ENCODE results near the gene RDX. TPM values are rescaled to one million over a fixed set of nuclear protein-coding genes. Genes with fewer than 3 reads are reported as not detected.

RDX gene
- total RNA-seq, 1 experiment from 2014 or later: 9.0 TPM

DNA sequence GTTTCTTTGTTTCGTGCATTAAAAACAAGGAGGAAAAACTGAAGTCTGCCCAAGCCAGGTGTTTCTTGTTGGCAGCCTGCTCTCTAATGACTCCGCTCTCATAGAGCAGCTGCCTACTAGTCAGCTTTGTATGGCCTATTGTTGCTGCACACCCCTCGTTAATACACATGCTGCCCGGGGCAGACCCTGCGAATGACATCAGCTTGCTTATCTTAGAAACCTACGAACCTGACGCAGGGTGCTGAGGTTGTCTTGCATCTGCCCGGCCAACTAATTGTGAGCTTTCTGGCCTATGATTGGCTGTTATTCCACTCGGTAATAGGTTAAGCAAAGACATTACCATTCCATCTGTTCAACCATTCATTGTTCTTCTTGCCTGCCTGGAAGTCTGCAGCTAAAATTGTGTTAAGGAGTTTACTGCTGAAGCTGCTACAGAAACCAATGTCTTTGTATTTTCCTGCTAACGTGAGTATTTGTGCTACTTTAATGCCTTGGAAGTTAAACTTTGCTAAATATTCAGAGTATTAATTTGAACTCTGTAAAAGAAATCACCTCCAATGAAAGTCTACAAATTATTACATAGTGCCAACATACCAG, 165.7 kb downstream of the RDX start:
- DNase-seq (ENCODE audit: low spot score): no peak

- no peak for DNase-seq (ENCODE audit: low spot score)
These were observed 168.3 kb downstream of the RDX start for GRCh38 chr11:110128161-110128560.

DNA sequence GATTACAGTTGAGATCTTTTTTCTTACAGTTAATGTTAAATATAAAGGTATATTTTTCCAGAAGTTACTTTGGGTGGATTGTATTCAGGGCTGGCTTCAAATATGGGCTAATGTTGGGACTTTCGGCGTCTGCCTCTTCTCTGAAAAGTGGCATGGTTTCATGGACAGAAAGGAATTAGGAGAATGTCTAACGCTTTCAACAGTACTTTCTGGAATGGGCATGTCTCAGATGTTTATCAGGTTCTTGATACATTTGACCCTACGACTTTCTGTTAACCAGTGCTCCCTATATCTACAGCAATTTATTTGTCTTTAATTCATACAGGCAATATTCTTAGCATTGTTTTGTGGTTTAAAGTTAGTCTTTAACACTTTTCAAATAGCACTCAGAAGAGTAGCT, 169.5 kb downstream of the RDX start:
- no peak for DNase-seq (ENCODE audit: low spot score)

DNA sequence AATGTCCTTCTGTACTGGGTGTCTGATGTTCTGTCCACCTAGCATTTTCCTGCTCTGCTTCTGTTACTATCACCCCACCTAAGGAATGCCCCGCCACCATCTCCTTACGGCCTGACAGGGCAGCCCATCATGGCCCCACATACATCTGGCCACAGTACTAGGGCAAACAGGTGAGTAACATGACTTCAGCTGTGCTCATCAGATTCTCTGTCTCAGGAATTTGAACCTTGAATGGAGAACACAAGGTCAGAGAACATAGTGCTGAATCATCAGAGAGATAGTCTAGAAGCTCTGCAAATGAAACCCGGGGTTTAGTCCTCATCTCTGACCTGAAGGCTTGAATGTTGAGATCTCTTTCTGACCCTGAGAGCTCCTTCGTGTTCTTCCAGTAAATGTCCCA, 170.8 kb downstream of the RDX start:
- DNase-seq (ENCODE audit: low spot score): no peak

Other genes starting within 250 kb of the RDX start
- 0.43 and 0.55 TPM in 2 replicates for gene ZC3H12C, start 203.2 kb downstream of the RDX start, total RNA-seq (2014; rRNA removed; shearing (Covaris generic))
- gene FDX1, start 133.3 kb upstream of the RDX start, total RNA-seq (2014; rRNA removed; shearing (Covaris generic)): 5.3 and 7.5 TPM in 2 replicates

All from HT-29 (cell line).